ENCODE data around the gene YOD1.
"Not testable (repeated sequence)": the region's sequence is repeated elsewhere in the genome, so short reads cannot be mapped to it uniquely, and the experiment has no call there.

YOD1 gene

GRCh38 chr1:207047505-207047904 lies 3.5 kb downstream of the YOD1 start:
- no peak for DNase-seq

GRCh38 chr1:207045453-207045852 lies 5.6 kb downstream of the YOD1 start:
- DNase-seq: no peak

GRCh38 chr1:207041397-207041796 lies 9.6 kb downstream of the YOD1 start:
- DNase-seq: not testable (repeated sequence)

DNA sequence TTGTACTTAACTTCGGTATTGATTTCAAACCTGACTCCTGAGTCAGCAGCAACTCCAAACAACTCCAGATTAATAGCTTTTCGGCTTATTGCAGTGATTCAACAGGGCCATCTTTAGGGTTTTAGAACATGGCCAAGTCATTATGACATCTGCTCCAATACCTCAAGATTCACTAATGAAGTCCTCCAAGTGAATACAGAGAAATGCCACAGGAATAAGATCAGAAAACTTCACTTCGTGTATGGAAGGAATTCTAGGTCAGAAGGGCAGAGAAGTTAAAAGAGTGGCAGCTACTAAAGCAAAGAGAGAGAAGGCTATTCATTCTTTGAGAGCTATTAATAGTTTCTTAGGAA lies 10.9 kb downstream of the YOD1 start:
- DNase-seq: no peak

GRCh38 chr1:207039380-207040180 lies 11.4 kb downstream of the YOD1 start:
- DNase-seq: no peak

- no peak for DNase-seq
These were observed 14.1 kb downstream of the YOD1 start for GRCh38 chr1:207036865-207037264.

GRCh38 chr1:207035877-207036551 lies 15.0 kb downstream of the YOD1 start:
- no peak for DNase-seq

GRCh38 chr1:207034998-207035397 lies 16.0 kb downstream of the YOD1 start:
- DNase-seq: no peak

DNA sequence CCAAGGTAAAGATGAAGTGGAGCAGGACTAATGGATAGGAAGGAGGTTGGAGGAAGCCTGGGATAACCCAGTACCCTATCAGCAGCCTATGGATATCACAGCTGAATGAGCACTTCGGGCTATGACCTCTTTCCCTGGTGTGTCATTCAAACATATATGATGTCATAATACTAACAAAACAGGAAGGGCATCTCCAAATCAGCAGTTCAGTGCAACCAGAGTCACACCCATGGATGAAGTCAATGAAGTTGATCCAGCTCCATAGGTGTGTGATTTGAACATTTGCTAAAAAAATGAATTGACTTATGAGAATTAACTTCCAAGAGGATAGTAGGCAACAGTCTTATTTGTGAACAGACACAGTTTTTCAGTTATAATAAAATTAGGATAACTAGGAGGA lies 16.8 kb downstream of the YOD1 start:
- DNase-seq: no peak

DNA sequence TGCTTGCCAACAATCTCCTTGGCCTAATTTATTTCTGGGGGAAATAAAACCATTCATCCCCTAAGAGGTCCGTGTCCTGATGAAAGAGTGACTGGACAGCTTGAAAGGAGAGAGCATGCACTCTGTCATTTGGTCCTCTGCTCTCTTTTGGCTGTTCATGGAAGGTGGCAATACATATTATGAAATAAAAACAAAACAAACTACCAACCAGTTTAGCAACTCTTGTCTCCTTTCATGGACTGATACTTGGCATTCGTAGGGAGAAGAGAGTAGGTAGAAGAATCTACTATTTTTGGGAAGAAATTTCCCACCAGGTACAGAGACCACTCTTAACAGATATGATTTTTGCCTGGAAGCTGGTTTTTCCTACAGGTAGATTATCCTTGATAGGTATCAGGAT lies 17.7 kb downstream of the YOD1 start:
- no peak for DNase-seq

GRCh38 chr1:207032528-207033017 lies 18.4 kb downstream of the YOD1 start, which contains the start of gene C1orf116:
TSS of gene C1orf116 (minus strand) at chr1:207032756. CDS start at chr1:207027598, 5,158 bp downstream.
- DNase-seq: no peak

GRCh38 chr1:207031632-207032264 lies 19.3 kb downstream of the YOD1 start:
- DNase-seq: no peak

DNA sequence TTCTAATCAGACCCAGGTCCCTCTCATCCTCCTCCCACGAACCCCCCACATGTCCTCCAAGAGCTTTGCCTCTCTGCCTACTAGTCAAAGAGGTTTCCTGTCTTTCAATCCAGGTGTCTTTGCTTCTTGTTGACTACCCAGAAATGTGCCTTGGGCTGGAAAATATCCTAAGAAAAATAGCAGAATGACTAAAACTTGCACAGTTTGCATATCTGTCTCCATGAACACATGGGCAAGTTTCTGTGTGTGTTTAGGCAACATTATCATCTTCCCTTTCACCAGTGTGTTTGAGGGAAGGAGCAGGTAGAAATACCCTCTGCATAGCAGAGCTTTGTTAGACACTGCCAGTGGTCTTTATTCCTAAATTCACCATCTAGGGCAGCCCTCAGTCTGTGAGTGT lies 20.0 kb downstream of the YOD1 start:
- no peak for DNase-seq

DNA sequence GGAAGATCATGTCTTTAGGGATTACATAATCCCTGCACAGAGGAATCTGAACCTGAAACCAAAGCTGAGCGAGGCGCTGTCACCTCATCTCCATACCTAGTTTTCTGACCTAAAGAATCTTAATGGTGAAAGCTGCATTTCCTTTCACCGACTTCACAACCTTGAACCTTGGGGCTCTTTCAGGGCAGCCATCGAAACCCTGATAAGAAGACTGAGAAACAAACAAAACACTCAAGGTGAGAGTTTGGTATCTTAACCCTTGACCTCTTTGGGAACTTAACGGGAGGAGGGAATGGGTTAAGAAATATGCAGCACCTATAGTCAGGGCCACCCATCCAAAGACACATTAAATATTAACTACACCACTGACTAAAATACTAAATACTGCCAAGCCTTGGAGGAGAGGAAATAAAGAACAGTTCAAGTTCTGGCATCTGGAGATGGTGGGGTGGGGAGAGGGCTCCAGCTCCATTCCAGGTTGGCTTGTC lies 20.4 kb downstream of the YOD1 start:
- DNase-seq: no peak

DNA sequence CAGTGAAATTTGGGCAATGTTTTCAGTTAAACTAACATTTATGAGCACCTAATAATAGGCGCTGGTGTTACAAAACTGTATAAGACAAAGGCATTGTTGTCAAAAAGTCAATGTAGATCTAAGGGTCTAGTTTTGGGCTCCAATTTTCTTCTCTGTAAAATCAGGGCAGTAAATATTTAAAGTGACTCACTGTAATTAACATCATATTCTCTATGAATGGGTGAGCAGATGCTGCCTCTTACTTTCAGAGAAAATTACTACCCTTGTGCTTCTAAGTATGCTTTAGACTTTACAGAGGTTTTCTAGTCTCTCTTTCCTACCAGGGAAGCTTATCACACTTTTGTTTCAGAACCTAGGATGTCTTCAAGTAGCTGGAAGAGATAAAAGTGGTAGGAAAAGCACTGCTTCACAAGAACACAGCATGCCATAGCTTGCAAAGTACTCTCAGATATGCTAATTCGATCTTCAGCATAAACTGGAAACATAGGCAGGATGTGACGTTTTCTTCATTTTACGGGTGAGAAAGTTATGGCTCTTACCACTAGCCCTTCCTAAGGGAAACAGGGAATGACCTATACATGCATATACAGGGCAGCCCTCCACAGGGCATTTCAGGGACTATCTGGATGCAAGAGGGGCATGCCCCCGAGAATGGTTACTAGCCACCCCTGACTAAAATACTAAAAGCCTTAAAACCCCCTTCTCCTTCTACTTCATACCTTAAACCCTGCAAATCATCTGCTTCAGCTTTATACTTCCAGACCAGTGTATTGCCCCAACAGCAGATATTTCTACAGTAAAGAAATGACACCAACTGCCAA lies 21.1 kb downstream of the YOD1 start:
- no peak for DNase-seq

GRCh38 chr1:207028884-207029650 lies 21.9 kb downstream of the YOD1 start:
- no peak for DNase-seq

GRCh38 chr1:207027921-207028320 lies 23.1 kb downstream of the YOD1 start:
- no peak for DNase-seq

DNA sequence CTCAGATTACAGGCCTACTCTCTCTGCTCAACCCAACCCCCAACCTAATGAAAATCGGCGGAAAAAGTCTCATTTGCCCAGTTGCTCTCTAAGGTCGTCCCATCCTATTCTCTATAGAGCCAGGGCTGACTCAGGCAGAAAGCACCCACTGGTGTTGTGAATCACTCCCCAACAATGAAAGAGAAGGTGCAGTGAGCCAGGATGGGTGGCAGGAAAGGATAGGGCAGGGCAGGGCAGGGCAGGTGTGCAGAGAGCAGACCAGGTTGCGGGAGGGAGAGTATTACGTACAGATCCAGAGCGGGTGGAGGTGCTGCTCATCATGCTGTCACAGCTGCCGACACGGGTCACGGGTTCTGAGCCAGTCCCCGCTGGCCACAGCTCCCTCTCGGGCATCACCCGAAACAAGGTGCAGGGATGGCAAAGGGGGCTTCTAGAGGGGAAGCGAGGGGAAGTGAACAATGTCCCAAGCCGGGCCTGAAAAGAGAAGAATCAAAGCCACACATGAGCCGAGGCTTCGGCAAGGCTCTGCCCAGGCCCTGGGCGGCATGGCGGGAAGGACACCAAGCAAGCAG lies 23.7 kb downstream of the YOD1 start:
- DNase-seq: no peak

- no peak for DNase-seq
These were observed 24.9 kb downstream of the YOD1 start for GRCh38 chr1:207026104-207026534.

DNA sequence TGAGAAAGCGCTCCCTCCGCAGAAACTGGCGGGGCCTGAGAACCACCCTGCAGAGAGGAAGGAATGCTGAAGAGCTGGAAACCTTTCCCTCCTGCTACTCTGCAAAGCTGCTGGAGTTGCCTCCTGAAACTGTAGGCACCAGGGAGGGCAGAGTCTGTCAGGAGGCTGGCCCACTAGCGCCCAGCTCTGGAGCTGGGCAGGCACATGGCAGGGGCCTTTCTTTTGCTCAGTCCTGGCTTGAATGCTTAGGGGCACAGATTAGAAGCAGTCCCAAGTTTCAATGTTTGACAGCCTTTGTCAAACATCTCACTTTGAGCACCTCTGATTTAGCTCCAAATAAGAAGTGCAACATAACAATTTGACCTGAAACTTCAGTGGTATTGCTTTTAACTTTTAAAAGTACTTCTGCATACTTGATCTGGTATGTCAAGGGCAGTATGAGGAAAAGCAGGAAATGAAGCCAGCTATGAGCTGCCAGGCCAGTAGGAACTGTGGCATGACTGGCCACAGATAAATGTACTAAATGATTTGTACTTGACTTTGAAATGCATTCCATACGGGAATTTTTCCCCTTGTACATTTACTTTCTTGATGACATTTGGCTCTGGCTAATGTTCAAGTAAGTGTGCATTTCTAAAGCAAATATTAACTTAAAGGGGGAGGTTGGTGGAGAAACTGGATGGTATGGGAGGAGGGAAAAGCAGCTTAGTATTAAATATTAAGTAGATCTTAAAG lies 25.7 kb downstream of the YOD1 start:
- no peak for DNase-seq
